ENCODE data around the gene NDUFB10. TPM values are rescaled to one million over a fixed set of nuclear protein-coding genes. Genes with fewer than 3 reads are reported as not detected.

Gene NDUFB10
- total RNA-seq, 2 experiments from 2014 or later = 40.7 to 41.1 TPM

DNA sequence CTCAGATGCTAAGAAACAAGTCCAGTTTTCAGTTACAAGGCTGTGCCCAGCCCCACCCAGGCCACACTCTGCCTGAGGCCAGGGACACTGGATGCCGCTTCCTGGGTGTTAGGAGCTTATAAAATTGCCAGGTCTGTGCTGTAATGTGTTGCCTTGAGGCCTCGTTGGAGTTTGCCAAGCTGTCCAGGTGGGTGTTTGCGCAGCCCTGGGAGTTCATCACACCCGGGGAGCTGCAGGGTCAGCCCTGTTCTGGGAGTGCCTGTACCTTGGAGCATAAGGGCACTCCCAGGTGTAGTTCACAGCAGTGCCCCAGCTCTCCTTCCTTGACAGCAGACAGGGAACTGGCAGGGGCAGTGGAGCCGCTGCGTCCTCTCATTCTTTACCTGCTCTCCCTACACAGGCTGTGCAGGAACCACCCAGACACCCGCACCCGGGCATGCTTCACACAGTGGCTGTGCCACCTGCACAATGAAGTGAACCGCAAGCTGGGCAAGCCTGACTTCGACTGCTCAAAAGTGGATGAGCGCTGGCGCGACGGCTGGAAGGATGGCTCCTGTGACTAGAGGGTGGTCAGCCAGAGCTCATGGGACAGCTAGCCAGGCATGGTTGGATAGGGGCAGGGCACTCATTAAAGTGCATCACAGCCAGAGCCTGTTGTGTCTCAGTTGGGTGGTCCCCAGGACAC is 26.3 kb downstream of the NDUFB10 start:
- peak overlapping the region; percentile 56 for H3K27ac Mint-ChIP-seq
- ATAC-seq (ENCODE audit: poor library complexity) = no peak
- intact Hi-C loops (cut with DNase I, micrococcal nuclease) = no loop called here
- Histone ChIP-seq H3K9me3 (ENCODE audit: control insufficient read depth in 1 of 2, insufficient read depth in 1 of 2, low read length in 2 of 2) (peaks cover 0 to 13% of the 10 kb centered on the region in 2 experiments), H3K27me3 (ENCODE audit: control insufficient read depth in 1 of 2, insufficient read depth in 2 of 2, low read length in 2 of 2) (peaks cover 27 to 29% of the 10 kb centered on the region in 2 experiments), H3K4me1 (ENCODE audit: insufficient read depth, low read length) (peaks cover 43% of the 10 kb centered on the region), H3K27ac (ENCODE audit: low read depth in 1 of 2, low read length in 2 of 2) (no peak overlapping the region), H3K4me3 (ENCODE audit: low read length) (no peak overlapping the region), H3K36me3 (ENCODE audit: insufficient read depth, low read length) (peaks cover 12% of the 10 kb centered on the region)
- DNase-seq = no peak
- H3K4me1 Mint-ChIP-seq (ENCODE audit: low read depth) = peaks cover 30% of the 10 kb centered on the region
- no peaks in the 10 kb centered on the region for H3K9me3 Mint-ChIP-seq
- POLR2A ChIA-PET = interaction anchor here (1.2 to 6.8 kb wide), 6 partner anchors 10 to 170 kb away, joined by 3 to 62 read pairs (median 8); partner anchors contain the start of genes RPS2, TBL3 and TRAF7
- peak overlapping the region; percentile 87 for H3K4me3 Mint-ChIP-seq
- H3K36me3 Mint-ChIP-seq (ENCODE audit: low read depth) = peaks cover 20% of the 10 kb centered on the region
- CTCF ChIA-PET = no interaction called here
- TF ChIP-seq, protein P1, sequence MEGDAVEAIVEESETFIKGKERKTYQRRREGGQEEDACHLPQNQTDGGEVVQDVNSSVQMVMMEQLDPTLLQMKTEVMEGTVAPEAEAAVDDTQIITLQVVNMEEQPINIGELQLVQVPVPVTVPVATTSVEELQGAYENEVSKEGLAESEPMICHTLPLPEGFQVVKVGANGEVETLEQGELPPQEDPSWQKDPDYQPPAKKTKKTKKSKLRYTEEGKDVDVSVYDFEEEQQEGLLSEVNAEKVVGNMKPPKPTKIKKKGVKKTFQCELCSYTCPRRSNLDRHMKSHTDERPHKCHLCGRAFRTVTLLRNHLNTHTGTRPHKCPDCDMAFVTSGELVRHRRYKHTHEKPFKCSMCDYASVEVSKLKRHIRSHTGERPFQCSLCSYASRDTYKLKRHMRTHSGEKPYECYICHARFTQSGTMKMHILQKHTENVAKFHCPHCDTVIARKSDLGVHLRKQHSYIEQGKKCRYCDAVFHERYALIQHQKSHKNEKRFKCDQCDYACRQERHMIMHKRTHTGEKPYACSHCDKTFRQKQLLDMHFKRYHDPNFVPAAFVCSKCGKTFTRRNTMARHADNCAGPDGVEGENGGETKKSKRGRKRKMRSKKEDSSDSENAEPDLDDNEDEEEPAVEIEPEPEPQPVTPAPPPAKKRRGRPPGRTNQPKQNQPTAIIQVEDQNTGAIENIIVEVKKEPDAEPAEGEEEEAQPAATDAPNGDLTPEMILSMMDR (IDR thresholded peaks at IDR 0.05) = no peak
- peaks cover 44% of the 10 kb centered on the region for H3K27me3 Mint-ChIP-seq

DNA sequence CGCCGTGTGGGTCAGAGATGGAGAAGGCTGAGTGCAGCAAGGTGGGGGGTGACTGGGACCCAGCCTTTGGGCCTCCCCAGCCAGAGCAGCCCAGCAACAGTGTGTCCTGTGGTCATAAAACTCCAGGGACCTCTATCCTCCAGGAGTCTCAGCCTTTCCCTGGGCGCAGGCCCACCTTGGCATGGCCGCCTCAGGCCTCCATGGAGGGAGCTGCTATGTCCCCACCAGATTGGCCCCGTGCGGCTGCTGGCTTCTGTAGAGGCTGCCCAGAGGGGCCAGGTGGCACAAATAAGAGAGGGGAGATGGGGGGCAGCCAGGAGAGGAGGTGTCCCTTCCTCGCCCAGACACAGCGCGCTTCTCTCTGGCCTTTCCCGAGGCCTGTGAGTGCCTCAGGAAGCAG is 27.9 kb downstream of the NDUFB10 start:
- Histone ChIP-seq H3K27me3 (ENCODE audit: control insufficient read depth in 1 of 2, insufficient read depth in 2 of 2, low read length in 2 of 2) (peaks cover 14 to 18% of the 10 kb centered on the region in 2 experiments), H3K4me1 (ENCODE audit: insufficient read depth, low read length) (peaks cover 54% of the 10 kb centered on the region), H3K27ac (ENCODE audit: low read depth in 1 of 2, low read length in 2 of 2) (no peak overlapping the region), H3K4me3 (ENCODE audit: low read length) (no peak overlapping the region), H3K9me3 (ENCODE audit: control insufficient read depth in 1 of 2, insufficient read depth in 1 of 2, low read length in 2 of 2) (peaks cover 0 to 9% of the 10 kb centered on the region in 2 experiments), H3K36me3 (ENCODE audit: insufficient read depth, low read length) (peaks cover 12% of the 10 kb centered on the region)
- DNase-seq = no peak
- Mint-ChIP-seq H3K4me3 (peak overlapping the region; percentile 70), H3K36me3 (ENCODE audit: low read depth) (peaks cover 20% of the 10 kb centered on the region), H3K9me3 (no peaks in the 10 kb centered on the region), H3K27ac (no peak overlapping the region), H3K4me1 (ENCODE audit: low read depth) (peaks cover 40% of the 10 kb centered on the region), H3K27me3 (peaks cover 37% of the 10 kb centered on the region)
- intact Hi-C loops (cut with DNase I, micrococcal nuclease) = no loop called here
- ChIA-PET POLR2A (interaction anchor here (2.7 kb wide), 1 partner anchor 23 kb away, joined by 12 read pairs; the partner anchor contains the start of gene RPS2), CTCF (no interaction called here)
- ATAC-seq (ENCODE audit: poor library complexity) = no peak
- TF ChIP-seq, protein P1 (IDR thresholded peaks at IDR 0.05) = no peak

DNA sequence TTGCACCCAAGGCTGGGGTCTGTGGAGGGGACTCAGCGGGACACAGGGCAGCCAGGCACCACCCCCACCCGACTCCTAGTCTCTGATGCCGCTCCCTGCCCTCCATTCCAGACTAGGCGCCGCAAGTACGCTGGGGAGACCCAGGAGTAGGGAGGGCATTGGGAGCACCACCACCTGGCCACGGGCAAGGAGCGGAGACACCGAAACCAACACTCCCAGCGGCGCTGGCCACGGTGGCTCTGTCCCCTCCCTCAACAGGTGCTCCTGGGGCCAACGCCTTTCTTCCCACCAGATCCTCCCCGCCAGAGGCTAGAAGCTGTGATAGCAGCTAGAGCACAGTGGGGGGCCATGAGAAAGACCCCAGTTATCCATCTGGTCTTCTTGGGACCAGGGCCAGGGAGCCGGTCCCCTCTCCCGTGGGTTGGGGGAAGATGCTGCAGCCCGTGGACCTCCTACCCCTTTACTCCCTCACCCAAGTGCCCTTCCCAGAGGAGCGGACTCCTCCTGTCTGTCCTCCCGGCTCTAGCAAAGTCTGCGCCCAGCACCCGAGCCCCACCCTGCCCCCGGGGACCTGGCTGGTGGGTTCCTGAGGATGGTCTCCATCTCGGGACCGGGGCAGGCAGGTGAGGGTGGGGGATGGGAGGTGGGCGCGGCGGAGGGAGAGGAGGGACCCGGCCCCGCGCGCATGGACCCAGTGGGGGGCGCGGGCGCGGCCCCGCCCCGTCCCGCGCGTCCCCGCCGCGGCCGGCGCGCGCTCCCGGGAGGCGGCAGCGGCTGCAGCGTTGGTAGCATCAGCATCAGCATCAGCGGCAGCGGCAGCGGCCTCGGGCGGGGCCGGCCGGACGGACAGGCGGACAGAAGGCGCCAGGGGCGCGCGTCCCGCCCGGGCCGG is 30.1 kb downstream of the NDUFB10 start, which contains the start of gene SYNGR3:
Gene SYNGR3 (plus strand): TSS at position 762 of the 892 bp plus-strand sequence. CDS start 133 bp downstream, outside the sequence.
- ChIA-PET CTCF (interaction anchor here (1.3 kb wide), 1 partner anchor 14 kb away, joined by 5 read pairs; no protein-coding TSS in a partner anchor), POLR2A (interaction anchor here (1.3 to 5.1 kb wide), 3 partner anchors 18 to 165 kb away, joined by 4 to 27 read pairs (median 12); partner anchors contain the start of genes RPS2, TBL3 and TRAF7)
- DNase-seq (peak in 1 of 14 experiments; percentile 43), ATAC-seq (ENCODE audit: poor library complexity) (no peak)
- Mint-ChIP-seq H3K4me1 (ENCODE audit: low read depth) (peaks cover 36% of the 10 kb centered on the region), H3K9me3 (no peaks in the 10 kb centered on the region), H3K4me3 (peak within 1 kb of the TSS; percentile 81), H3K36me3 (ENCODE audit: low read depth) (peaks cover 20% of the 10 kb centered on the region), H3K27me3 (peaks cover 26% of the 10 kb centered on the region), H3K27ac (peak within 1 kb of the TSS; percentile 79)
- Histone ChIP-seq H3K9me3 (ENCODE audit: control insufficient read depth in 1 of 2, insufficient read depth in 1 of 2, low read length in 2 of 2) (peaks cover 0 to 18% of the 10 kb centered on the region in 2 experiments), H3K4me3 (ENCODE audit: low read length) (peak within 1 kb of the TSS; percentile 55), H3K36me3 (ENCODE audit: insufficient read depth, low read length) (peaks cover 12% of the 10 kb centered on the region), H3K4me1 (ENCODE audit: insufficient read depth, low read length) (peaks cover 40% of the 10 kb centered on the region), H3K27ac (ENCODE audit: low read depth in 1 of 2, low read length in 2 of 2) (no peak within 1 kb of the TSS), H3K27me3 (ENCODE audit: control insufficient read depth in 1 of 2, insufficient read depth in 2 of 2, low read length in 2 of 2) (peaks cover 13 to 15% of the 10 kb centered on the region in 2 experiments)
- TF ChIP-seq, protein P1 (IDR thresholded peaks at IDR 0.05) = no peak
- intact Hi-C loops (cut with DNase I, micrococcal nuclease) = loop anchor here in 1 of 2 experiments (5.0 kb wide), 1 partner anchor 47 kb away; the partner anchor contains the start of gene MSRB1

Measured in CD4-positive, alpha-beta T cell (primary cell).